Right renal cortex interstitium (tissue), 3 donors: ENCODE data around the gene TMEM273. TPM values are rescaled to one million over a fixed set of nuclear protein-coding genes. Genes with fewer than 3 reads are reported as not detected.

Source experiments
- DNase-seq, 3 donors: peaks; one replicate each; pipeline ENCODE4 v3.0.0-alpha.2; 2013; ENCODE audit warnings: low read depth in 3 of 3, low spot score in 2 of 3
- polyA plus RNA-seq, 3 donors: library from polyadenylated mRNA; unstranded; fragments of 120-200 nt; gene quantifications; one replicate each; pipeline ENCODE4 v1.2.1, GENCODE V29; 2013; ENCODE audit not compliant: insufficient read length in 3 of 3

The TMEM273 gene, protein sequence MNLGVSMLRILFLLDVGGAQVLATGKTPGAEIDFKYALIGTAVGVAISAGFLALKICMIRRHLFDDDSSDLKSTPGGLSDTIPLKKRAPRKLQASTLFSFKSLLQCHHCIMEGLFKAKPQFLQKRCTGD
- polyA plus RNA-seq = 1 to 10 TPM; 2.2 to 3.3 (median 2.8) TPM

DNA sequence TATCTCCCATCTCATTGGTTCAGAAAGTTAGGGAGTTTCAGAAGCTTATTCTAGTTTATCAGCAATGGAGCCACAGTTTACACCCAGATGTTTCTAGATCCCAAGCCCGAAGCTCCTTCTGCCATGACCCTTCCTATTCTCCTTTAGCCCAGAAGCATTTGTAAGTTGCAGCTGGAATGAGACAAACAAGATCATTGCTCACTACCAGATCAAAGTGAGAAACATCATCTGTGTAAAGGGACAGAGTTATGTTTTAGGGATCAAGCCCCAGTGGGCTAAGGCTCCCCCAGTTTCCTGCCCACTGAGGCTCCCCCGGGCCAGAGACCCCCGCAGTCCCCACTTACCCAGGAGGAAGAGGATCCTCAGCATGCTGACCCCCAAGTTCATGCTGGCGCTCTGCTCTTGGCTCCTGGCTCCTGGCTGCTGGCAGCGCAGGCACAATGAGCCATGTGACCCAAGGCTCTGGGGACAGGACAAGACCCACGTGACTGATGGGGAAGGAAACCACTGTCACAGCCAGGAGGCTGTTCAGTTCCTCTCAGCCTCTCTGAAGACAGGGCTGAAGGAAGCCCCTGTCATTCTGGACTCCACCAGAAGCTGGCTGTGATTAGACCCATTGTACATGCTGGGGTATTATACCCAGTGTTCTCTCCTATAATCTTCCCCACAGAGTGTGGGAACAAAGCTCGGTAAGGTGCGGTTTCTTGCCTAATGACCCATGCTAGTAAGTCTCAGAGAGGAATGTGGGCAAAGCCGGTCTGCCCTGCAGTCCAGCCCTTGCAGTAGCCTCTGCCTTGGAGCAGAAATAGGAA lies at the start of gene TMEM273:
Gene TMEM273, minus strand, starts transcription at position 442 of the 812 bp plus-strand sequence. Its CDS starts 55 bp downstream, at position 387.
- no peak for DNase-seq

DNA sequence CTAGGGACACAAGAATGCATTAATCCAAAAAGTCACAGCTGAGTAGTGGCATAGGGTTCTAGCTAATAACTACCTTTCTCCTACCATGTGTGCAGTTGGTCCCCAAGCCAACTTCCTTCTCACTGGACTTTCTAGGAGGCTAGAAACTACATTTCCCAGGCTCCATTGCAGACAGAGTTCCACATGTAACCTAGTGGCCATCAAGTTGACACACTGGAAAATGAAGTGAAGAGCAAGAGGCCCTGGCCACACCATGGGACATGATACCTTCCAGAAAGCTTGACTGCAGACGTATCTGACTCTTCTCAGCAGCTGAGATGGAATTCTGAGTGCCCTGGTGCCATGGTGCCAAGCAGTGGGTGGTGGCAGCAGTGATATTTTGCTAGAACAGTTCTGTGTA lies 49.8 kb upstream of the TMEM273 start:
- no peak for DNase-seq

DNA sequence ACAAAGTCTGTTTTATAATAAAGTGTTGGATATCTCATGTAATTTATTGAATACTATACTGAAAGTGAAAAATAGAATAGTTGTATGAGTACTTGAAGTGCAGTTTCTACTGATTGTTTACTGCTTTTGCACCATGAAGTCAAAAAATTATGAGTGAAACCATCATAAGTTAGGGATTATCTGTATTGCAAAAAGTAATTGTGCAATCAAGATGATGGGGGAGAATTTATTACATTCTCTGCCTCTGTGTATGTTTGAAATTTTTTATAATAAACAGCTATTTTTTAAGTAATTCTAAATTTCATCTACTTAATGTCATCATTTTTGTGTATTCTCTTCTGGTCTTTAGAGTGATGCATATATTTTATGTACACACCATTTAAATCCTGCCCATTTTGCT lies 47.2 kb upstream of the TMEM273 start:
- no peak for DNase-seq

DNA sequence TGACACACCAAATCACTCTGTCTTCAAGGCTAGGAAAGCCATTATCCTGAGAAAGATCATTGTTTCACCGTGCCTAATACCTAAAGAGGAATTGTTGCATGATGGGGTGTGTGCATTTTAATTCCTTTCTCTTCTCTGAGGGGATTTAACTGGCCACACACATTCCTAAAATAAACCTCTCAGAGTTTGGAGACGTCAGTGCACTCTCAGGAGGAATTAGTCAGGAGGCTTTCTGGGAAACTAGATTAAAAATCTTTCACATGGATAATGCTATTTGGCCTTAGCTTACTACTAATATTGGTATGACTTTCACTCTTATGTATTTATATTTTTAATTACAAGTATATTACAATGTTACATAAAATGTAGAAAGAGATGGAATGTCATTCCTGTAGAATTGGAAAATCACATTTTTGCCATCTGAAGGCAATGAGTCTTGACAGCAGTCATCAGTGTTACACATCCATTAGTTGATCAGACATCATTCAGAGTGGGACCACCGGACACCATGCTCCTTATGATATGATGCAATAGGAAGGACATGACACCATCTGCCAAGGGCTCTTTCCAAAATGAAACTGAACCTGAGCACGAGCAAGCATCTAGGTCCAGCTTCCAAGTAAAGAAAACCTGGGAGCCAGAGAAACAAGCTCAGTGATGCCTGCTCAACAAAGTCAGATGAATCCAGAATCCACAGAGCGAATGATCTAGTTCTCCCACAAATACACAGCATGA lies 43.1 kb upstream of the TMEM273 start:
- no peak for DNase-seq

DNA sequence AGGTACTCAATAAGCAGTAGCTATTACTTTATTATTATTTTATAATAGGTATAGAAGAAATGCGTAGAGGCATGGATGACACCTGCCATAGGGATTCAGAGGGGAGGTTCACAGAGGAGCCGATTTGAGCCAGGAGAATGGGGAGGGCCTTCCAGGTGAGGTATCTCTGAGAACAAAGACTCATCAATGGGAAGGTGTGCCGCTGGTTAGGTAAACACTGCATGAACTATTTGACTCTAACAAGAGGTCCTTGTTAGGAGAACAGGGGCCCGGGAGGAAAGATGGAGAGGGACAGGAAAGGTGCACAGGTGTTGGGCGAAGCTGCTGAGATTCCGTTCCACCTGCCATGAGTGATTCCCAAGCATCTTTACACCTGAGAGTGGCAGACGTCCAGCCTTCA lies 41.8 kb upstream of the TMEM273 start:
- no peak for DNase-seq

DNA sequence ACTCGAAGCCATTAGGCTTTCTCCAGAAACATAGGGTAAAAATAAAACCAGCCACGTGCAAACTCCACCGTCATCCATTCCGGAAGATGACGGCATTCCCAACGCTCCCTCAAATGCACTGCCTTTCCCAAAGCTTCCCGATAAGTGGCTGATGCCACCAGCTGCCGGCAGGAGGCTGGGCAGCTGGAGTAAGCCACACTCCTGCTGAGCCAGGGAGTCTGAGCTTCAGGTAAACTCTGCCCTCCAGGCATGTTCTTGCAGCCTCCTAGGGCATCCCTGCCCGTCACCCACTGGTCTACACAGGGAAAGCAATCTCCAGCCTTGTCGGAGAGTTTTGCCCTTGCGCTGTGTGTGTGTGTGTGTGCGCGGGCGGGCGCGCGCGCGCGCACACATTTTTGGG lies 40.5 kb upstream of the TMEM273 start:
- DNase-seq = no peak

DNA sequence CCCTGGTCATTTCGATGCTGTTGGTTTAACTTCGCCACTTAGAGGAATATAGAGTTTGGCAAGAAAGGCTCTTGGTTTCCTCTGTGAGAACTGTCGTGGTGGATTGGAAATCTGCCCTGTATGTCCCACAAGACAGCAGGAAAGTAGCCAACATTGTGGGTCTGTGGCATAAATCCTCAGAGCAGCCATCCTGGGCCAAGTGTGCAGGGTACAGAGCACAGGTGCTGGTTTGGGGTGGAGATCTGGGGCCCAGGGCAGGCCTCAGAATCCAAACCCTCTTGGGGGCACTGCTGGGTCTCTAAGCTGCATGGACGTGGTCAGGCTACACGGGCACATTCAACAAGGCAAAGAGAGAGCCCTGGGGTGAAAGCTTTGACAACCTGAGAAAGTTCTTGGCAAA lies 39.2 kb upstream of the TMEM273 start:
- DNase-seq = no peak

DNA sequence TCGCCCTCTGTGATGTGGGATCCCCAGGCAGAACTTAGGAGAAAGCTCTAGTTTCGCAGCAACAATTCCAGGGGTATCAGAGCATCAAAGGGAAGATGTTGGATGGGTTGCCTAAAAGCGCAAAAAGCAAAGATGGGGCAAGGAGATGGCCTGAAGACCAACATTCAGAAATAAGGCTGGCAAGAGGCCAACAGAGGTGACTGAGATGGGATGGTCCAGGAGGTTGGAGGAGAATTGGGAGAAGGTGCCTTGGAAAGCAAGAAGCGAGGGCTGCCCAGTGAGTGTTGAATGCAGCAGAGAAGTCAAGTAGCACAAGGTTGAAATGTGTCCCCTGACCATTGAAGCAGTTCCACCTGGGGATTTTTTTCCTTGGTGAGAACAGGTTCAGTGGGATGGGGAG lies 38.4 kb upstream of the TMEM273 start:
- DNase-seq = no peak

DNA sequence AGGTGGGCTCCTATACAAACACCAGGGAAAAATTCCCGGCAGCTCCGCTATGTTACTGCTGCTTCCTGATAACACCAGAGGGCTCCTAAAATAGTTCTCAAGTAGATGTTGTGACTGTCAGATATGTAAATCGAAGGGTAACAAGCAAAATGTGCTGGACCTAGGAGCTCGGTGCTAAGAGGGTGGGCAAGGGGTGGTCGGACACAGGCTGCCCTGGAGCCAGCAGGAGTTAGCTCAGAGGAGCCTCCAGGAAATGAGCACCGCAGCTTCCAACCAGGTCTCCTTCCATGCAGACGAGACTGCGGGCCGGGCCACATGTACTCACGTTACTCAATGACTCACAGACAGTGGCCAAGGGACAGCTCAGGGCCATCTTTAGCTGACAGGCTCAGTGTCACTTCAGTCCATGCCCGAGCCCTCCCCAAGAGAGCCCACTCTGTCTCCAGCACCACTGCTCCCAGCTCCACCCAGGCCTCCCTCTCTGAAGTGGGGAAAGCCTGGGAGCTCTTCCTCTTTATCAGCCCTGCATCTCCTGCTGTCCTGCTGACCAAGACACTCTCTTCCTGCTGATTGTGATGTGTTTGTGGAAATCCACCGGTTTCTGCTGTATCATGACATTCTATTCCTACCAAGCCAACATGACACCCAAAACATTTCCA lies 37.2 kb upstream of the TMEM273 start:
- no peak for DNase-seq

DNA sequence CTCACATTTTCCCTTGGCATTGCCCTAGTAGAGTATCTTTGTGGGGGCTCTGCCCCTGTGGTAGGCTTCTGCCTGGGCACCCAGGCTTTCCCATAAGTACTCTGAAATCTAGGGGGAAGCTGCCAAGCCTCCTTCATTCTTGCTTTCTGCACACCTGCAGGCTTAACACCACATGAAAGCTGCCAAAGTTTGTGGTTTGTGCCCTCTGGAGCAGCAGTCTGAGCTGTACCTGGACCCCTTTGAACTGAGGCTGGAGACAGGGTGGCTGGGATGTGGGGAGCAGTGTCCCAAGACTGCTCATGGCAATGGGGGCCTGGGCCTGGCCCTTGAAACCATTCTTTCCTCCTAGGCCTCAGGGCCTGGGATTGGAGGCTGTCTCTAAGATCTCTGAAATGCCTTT lies 35.0 kb upstream of the TMEM273 start:
- DNase-seq = no peak

DNA sequence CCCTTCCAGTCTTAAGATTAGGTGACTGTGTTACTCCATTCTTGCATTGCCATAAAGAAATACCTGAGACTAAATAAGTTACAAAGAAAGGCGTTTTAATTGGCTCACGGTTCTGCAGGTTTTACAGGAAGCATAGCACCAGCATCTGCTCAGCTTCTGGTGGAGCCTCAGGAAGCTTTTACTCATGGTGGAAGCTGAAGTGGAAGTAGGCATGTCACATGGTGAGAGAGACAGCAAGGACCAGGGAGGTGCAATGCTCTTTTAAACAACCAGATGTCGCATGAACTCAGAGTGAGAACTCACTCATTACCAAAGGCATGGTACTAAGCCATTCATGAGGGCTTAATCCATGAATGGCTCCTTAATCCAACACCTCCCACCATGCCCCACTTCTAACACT lies 34.0 kb upstream of the TMEM273 start:
- DNase-seq = no peak

DNA sequence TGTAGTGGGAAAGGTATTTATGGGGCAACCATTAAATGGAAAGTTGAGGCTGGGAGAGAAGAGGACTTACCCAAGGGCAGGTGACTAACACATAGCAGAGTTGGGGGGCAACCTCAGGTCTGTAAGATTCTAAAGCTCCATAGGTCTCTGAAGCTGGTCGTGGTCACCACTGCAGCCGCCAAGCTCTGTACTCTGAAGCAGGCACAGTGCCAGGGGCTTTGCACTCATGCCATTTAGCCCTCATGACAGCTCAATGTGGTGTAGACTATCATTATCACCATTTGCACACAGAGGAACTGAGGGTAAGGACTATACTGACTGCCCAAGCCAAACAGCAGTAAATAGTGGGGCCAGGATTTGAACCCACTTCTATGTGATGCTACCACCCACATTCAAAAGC lies 32.5 kb upstream of the TMEM273 start:
- no peak for DNase-seq

DNA sequence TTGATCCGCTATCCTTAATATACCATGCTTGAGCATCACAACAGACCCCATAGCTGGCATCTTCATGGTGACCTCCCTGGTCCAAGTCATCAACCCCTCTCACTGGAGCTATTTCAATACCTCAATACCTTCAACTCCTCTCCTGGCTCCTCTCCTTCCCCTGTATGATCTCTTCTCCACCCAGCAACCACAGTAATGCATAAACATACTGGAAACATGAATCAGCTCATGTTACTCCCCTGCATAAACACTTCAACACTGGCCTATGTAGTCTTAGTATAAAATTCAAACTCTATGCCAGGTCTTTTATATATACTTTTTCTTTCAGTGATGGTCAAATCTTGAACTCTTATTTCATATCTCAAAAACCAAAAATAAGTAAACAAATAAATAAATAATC lies 31.8 kb upstream of the TMEM273 start:
- no peak for DNase-seq

DNA sequence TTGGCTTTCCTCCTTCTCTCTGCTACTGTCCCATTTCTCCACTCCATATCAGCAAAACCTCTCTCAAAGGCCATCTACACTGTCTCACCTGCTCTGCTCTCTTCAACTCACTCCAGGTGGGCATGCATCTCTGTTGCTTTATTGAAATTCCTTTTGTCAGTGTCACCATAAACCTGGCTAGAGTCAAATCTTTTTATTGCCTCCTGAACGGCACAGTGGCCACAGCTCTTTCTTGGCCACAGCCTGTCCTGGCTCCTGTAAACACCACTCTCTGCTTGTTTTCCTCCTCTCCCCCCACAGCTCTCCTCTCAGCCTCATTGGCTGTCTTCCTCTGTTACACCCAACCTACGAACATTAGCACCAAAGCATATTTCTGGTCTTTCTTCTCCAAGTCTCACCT lies 31.1 kb upstream of the TMEM273 start:
- DNase-seq = no peak

DNA sequence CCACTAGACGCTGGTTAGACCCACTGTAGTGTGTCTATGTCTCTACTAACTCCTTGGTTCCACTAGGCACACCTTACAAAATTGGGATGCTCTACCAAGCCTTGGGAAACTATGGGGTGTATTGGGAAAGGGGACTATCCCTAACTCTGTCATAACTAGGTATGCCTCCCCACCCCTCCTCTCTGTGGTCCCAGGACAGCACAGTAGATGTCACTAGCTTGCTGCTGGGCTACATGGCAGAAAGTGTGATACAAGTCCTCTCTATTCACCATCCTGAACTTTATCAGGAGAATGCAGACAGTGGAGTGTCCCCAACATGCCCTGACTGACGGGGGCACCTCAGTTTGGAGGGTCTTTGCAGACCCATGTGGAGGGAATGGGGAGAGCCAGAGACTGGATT lies 30.3 kb upstream of the TMEM273 start:
- DNase-seq = no peak

DNA sequence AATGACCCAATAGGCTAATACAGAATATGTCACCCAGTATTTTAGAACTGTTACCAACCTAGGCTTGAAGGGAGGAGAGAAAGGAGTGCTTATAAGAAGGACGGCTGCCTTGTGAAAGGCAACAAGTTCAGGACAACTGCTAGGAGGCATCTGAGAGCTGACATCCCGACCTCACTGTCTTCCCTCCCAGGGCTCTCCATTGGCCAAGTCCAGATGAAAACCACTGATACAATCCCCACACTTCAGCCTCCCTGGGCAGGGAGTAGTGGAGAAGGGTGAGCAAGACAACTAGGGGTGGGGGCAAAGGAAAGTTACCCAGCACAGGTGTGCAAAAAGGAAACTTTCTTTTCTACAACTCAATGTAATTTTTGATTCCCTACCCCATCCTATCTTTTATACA lies 29.5 kb upstream of the TMEM273 start:
- no peak for DNase-seq

DNA sequence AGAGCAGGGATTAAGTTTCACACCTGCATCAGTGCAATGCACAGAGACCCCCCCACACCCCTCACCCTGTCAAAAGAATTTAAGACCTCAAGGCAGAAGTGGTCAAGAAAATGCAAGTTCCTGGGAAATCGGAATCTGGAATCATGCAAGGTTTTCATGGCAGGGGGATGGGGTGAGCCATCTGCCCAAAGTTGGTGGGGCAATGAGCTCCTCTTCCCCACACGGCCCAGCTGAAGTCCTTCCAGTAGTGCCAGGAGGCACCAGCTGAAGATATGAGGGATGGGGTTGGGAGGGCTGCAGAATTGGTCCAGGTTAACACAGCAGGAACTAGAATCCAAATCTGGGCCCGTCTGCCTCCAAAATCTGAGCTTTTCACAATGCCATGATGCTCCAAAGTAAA lies 25.0 kb upstream of the TMEM273 start:
- DNase-seq = no peak

DNA sequence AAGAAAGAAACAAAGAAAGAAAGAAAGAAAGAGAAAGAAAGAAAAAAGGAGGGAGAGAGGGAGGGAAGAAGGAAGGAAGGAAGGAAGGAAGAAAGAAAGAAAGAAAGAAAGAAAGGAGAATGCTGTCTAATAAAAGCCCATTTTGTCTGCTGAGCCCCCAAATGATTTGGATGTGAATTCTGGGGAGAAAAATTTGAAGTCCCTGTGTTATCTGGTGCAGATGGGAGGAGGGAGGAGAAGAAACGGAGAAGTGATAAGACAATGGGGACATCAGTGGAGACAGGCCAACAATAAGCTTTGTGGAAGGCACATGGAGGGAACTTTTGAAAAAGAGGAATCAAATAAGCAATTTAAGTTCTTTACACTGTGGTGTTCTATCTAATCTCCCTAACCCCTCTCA lies 24.6 kb upstream of the TMEM273 start:
- no peak for DNase-seq

DNA sequence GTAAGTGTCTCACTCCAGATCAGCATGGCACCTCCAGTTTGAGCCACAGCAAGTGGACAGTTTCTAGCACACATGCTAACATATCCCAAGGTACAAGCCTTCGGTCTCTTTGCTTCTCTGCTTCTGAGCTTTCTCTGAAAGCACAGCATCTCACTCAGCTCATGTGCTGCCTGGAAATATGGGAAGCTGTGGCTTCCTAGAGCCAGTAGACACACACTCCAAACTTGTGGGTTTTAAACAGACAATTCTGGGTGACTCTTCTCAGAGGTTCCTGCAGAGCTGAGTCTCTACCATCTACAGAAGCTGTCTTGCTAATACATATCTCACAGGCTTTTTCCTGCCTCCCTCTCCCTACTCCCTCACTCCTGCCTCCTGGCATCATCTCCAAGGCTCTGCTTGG lies 23.9 kb upstream of the TMEM273 start:
- DNase-seq = no peak

DNA sequence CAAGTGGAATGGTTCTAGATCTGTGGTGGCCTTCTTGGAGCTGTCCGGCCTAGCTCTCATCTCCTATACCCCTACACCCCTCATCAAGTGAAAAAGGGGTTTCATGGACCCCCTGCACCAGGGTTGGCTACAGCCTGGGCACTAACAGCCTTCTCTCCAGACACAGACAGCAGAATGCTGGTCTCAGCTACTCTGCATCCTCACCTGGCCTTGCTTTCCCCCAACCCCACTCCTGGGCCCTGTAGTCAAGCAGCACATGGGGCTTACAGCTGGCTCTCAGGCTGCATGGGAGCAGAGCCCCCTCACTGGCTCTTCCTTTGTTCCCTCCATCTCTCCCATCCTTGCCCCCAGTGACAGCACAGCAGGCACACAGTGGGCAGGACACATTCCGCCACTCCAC lies 20.8 kb upstream of the TMEM273 start:
- DNase-seq = no peak

DNA sequence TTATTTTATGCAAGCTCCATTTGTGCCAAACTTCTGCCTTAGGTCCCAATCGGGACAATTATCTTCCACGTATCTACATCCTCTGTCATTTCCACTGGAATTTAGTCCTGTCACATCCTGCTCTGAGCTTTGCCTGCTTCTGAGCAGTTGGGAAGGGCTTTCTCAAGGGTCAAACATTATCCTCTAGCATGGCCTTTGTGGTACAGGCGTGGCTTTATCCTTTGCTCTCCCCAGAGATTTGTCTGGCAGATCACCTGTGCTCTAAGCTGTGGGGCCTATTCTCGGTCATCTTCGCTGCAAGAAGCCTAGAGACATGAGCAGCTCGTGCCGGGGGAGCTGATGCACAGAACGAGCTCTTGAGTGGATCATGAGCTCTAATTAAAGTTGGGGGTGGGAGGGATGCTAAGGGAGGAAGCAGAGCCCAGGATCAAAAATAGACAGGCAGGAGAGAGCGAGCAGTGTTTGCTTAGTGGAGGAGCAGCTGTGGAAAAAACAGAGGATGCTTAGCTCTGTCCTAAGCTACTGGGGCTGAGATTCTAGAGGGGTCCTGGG lies 19.8 kb upstream of the TMEM273 start:
- DNase-seq = no peak
